ENCODE data around the gene RYR2.

Gene RYR2

DNA sequence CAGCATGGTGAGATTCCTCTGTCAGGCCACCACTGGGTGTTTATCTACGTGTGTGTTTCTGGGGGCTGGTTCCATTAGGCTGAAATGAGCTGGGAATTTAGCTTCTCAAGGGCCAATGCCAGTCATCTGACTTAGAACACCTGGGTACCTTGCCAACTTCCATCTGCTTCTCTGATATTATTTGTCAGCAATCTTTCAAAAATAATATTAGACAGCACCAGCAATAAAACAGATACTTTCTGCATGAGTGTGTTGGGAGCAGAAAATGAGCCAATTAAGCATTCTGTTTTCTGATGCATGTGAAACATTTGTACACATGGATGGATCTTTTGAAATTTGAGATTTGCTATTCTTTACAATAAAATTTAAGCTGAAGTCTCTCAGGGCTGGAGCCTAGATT lies 124.1 kb downstream of the RYR2 start:
- in situ Hi-C loops (cut with MboI; ENCODE audit: low sequenced_read_pairs, unreplicated experiment), result no loop called here
- TF ChIP-seq, protein P1, sequence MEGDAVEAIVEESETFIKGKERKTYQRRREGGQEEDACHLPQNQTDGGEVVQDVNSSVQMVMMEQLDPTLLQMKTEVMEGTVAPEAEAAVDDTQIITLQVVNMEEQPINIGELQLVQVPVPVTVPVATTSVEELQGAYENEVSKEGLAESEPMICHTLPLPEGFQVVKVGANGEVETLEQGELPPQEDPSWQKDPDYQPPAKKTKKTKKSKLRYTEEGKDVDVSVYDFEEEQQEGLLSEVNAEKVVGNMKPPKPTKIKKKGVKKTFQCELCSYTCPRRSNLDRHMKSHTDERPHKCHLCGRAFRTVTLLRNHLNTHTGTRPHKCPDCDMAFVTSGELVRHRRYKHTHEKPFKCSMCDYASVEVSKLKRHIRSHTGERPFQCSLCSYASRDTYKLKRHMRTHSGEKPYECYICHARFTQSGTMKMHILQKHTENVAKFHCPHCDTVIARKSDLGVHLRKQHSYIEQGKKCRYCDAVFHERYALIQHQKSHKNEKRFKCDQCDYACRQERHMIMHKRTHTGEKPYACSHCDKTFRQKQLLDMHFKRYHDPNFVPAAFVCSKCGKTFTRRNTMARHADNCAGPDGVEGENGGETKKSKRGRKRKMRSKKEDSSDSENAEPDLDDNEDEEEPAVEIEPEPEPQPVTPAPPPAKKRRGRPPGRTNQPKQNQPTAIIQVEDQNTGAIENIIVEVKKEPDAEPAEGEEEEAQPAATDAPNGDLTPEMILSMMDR (IDR thresholded peaks at IDR 0.05; ENCODE audit: borderline replicate concordance, control extremely low read depth, extremely low read depth, insufficient read depth, missing control alignments), result no peak
- DNase-seq (ENCODE audit: low spot score), result no peak

DNA sequence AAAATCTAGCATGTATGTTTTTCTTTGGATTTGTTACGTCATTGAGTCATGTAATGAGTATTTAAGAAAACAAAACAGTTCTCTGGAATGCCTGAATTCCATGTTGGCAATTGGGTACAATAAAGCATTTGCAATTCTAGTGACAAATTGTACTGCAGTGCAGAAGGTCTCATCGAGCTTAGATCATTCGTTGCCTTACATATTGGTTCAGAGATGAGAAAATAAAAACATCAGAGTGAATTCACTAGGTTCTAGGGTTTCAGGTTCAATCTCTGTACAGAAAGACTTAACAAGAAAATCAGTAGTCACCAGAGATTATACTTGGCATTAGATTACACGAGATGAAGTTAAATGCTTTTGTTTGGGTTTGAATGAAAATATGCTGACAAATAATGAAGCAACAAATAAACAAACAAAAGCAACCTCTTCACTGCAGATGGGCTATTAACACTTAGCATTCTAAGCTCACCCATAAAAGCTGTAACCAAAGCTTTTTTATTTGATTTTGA lies 124.7 kb downstream of the RYR2 start:
- no peak for DNase-seq (ENCODE audit: low spot score)
- in situ Hi-C loops (cut with MboI; ENCODE audit: low sequenced_read_pairs, unreplicated experiment), result no loop called here
- TF ChIP-seq, protein P1 (IDR thresholded peaks at IDR 0.05; ENCODE audit: borderline replicate concordance, control extremely low read depth, extremely low read depth, insufficient read depth, missing control alignments), result no peak

DNA sequence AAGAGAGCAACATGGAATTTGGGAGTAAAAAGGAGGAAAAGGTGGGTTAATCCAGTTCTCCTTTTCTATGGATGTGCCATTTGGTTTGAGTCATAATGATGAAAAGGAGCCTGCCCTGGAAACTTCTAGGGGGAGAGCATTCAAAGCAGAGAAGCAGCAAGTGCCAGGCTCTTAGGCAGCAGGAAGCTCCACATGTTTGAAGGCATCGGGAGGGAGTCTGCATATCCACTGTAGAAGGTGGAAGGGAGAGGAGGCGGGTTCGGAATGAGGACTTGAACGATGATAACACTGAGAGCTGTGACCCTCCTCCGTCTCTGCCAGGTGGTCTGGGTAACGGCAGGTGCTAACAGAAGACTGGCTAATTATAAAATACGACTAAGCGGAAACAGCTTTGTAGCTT lies 128.2 kb downstream of the RYR2 start:
- TF ChIP-seq, protein P1 (IDR thresholded peaks at IDR 0.05; ENCODE audit: borderline replicate concordance, control extremely low read depth, extremely low read depth, insufficient read depth, missing control alignments), result no peak
- DNase-seq (ENCODE audit: low spot score), result no peak

DNA sequence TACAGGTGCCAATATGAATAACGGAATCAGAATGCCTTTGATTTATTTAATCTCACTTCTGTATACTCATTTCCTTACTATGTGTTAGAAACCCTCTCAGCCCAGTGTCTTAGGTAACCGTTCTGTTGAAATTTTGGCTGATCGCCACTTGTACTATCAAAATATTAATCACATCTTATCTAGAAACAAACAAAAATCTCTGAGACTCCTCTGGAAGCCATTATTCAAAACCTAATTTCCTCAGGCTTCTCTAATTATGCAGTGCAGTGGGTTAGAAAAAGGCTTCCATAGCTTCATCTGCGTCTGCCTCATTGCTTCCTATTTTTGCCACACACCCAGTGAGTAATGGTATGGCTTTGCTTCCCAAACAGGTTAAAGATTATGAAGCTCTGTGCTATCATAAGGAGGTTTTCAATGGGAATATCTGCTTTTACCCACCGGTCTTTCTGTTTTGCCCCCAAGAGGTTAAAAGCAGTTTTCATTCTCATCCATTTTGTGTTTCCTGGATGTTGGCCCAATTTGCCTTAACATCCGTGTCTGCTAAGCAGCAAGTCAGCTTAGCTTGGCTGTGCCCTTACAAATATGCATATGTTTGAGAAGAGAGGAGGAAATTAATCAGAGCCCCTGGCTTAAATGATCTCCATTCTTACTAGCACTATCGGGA lies 129.6 kb downstream of the RYR2 start:
- no peak for DNase-seq (ENCODE audit: low spot score)
- TF ChIP-seq, protein P1 (IDR thresholded peaks at IDR 0.05; ENCODE audit: borderline replicate concordance, control extremely low read depth, extremely low read depth, insufficient read depth, missing control alignments), result no peak
- in situ Hi-C loops (cut with MboI; ENCODE audit: low sequenced_read_pairs, unreplicated experiment), result no loop called here

More for the DNA sequence above, 128.2 kb downstream of the RYR2 start:
- in situ Hi-C loops (cut with MboI; ENCODE audit: low sequenced_read_pairs, unreplicated experiment), result no loop called here

DNA sequence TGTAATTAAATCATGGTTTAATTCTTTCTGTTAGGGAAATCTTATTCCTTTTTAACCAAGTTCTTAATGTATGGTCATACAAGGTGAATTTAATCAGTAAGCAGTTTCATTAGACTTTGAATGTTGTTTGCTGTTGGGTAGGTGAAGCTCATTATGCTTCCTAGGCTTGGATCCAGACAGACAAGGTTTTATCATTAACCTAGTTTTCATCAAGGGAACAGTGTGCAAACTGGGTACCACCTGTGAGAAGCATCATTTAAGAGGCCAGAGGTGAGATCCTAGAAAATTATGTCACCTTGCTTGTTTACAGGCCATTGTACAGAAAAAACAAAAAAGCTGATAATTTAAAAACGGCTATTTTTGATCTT lies 130.1 kb downstream of the RYR2 start:
- DNase-seq (ENCODE audit: low spot score), result no peak
- TF ChIP-seq, protein P1 (IDR thresholded peaks at IDR 0.05; ENCODE audit: borderline replicate concordance, control extremely low read depth, extremely low read depth, insufficient read depth, missing control alignments), result no peak
- in situ Hi-C loops (cut with MboI; ENCODE audit: low sequenced_read_pairs, unreplicated experiment), result no loop called here

DNA sequence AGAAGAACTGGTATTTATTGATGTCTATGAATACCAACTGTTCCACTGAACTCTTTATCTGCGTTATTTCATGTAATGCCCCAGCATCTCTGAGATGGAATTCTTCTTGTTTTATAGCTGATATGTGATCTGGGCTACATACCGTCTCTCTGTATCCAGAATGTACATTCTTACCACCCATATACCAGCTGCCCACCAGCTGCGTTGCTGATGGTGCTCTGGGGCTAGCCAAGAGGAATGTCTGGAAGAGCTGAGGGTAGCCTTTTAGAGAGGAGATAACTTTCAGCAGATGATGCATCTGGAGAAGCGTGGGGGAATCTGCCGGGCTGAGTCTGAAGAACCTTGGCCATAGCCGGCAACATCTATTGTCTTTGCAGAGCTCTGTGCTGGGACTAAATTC lies 137.5 kb downstream of the RYR2 start:
- TF ChIP-seq, protein P1 (IDR thresholded peaks at IDR 0.05; ENCODE audit: borderline replicate concordance, control extremely low read depth, extremely low read depth, insufficient read depth, missing control alignments), result no peak
- in situ Hi-C loops (cut with MboI; ENCODE audit: low sequenced_read_pairs, unreplicated experiment), result no loop called here

More for the DNA sequence above, 137.5 kb downstream of the RYR2 start:
- DNase-seq (ENCODE audit: low spot score), result no peak
